GM19397 (cell line): ENCODE measurements around the gene WDR88.
"Not testable (repeated sequence)": the region's sequence is repeated elsewhere in the genome, so short reads cannot be mapped to it uniquely, and the experiment has no call there.

ENCODE experiments used
- ATAC-seq: cut with Tn5 transposase; IDR thresholded peaks from one replicate; pipeline ENCODE4 v1.9.1; 2021; ENCODE audit warnings: mild to moderate bottlenecking, moderate library complexity; ENCODE audit not compliant: unreplicated experiment

The WDR88 gene

DNA sequence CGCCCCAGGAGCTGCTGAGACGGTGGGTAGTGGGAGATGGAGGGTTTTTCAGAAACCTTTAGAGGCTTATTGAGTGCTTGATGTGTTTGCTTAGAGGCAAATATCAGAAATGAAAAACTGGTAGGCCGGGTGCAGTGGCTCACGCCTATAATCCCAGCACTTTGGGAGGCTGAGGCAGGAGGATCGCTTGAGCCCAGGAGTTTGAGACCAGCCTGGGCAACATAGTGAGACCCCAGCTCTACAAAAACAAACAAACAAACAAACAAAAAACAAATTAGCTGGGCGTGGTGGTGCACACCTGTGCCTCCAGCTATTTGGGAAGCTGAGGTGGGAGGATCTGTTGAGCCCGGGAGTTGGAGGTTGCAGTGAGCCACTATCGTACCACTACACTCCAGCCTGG is 5.2 kb upstream of the WDR88 start:
- not testable (repeated sequence) for ATAC-seq

GRCh38 chr19:33129901-33130300 is 2.0 kb upstream of the WDR88 start:
- no peak for ATAC-seq

DNA sequence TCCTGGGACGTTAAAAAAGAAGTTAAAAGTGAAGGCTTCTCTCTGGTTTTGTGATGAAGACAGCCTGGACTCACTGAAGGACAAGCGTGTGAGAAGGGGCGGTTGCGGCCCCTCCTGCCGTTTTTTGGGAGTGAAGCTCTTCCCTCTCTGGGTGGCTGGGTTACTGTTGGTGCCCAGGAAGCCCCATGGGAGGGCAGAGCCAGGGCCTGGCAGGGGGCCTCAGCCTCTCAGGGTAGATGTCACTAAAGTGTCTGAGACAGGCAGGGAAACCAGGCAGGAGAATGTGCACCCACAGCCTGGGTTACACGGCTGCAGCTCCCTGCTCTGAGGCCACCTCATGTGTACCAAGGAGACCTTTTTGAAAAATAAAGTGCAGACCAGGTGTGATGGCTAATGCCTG is 1.5 kb upstream of the WDR88 start:
- no peak for ATAC-seq

GRCh38 chr19:33132425-33132824 is 511 bp downstream of the WDR88 start:
- ATAC-seq, result no peak

GRCh38 chr19:33133438-33134031 is 1.6 kb downstream of the WDR88 start:
- ATAC-seq, result no peak

DNA sequence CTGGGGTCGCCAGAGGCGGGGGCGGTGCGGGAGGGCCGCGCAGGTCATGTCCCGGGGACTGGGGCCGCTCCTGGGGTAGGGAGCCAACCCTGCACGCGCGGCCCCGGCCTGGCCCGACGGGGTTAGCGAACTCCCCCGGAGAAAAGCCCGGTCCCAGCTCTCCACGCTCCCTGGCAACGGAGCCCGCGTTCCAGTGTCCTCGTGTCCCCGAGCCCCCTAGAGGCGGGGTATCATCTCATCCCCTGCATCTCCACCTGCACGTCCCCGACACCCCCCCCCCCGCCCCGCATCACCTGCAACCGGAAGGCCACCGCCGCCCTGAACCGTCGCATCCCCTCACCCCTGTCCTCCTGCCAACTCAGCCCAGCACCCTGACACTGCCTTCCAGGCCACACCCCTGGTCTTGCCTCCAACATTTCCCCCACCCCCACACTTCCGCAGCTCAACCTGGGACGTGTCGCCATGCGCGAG is 2.7 kb downstream of the WDR88 start:
- no peak for ATAC-seq

- no peak for ATAC-seq
Observed at GRCh38 chr19:33139165-33139564, 7.3 kb downstream of the WDR88 start.

- ATAC-seq, result peak; percentile 76
Observed at GRCh38 chr19:33143897-33144405, 12.0 kb downstream of the WDR88 start.

GRCh38 chr19:33146209-33146608 is 14.3 kb downstream of the WDR88 start:
- no peak for ATAC-seq

GRCh38 chr19:33147538-33147937 is 15.6 kb downstream of the WDR88 start:
- no peak for ATAC-seq

- ATAC-seq, result no peak
Observed at GRCh38 chr19:33150852-33151518, 19.1 kb downstream of the WDR88 start.

DNA sequence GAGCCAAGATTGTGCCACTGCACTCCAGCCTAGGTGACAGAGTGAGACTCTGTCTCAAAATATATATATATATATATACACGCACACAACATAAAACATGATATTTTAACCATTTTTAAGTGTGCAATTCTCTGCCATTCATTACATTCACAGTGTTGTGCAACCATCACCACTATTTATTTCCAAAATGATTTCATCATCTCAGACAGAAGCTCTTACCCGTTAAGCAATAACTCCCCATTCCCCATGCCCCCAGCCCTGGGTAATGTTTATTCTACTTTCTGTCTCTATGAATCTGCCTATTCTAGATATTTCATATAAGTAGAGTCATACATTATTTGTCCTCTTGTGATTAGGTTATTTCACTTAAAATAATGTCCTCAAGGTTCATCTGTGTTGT is 20.3 kb downstream of the WDR88 start:
- no peak for ATAC-seq

GRCh38 chr19:33152625-33153024 is 20.7 kb downstream of the WDR88 start:
- ATAC-seq, result not testable (repeated sequence)

DNA sequence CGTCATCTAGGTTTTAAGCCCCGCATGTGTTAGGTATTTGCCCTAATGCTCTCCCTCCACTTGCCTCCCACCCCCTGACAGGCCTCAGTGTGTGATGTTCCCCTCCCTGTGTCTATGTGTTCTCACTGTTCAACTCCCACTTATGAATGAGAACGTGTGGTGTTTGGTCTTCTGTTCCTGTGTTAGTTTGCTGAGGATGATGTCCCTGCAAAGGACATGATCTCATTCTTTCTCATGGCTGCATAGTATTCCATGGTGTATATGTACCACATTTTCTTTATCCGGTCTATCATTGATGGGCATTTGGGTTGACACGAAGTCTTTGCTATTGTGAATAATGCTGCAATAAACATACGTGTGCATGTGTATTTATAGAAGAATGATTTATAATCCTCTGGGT is 22.4 kb downstream of the WDR88 start:
- not testable (repeated sequence) for ATAC-seq

- no peak for ATAC-seq
Observed at GRCh38 chr19:33156334-33156733, 24.4 kb downstream of the WDR88 start.

DNA sequence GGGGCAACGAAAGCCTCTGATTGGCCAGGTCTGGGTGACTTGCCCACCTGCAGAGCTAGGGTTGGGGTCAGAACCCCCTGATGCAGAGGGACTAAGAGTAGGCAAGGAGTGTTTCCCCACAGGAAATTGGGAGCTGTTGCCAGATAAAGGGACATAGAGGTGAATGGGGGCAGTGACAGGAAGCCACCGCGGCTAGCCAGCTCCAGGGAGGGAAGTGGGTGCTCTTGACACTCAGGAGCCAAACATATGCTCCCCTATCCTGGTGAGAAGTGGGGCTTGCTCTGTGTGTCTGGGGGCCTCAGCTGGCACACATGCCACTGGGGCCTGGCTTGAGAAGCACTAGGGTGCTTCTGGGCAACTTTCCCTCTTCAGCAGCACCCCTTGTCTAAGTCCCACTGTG is 26.0 kb downstream of the WDR88 start:
- ATAC-seq, result no peak

- ATAC-seq, result no peak
Observed at GRCh38 chr19:33158365-33158764, 26.5 kb downstream of the WDR88 start.

- ATAC-seq, result no peak
Observed at GRCh38 chr19:33159149-33159548, 27.2 kb downstream of the WDR88 start.

GRCh38 chr19:33159893-33160292 is 28.0 kb downstream of the WDR88 start:
- ATAC-seq, result no peak

GRCh38 chr19:33161201-33161600 is 29.3 kb downstream of the WDR88 start:
- no peak for ATAC-seq

DNA sequence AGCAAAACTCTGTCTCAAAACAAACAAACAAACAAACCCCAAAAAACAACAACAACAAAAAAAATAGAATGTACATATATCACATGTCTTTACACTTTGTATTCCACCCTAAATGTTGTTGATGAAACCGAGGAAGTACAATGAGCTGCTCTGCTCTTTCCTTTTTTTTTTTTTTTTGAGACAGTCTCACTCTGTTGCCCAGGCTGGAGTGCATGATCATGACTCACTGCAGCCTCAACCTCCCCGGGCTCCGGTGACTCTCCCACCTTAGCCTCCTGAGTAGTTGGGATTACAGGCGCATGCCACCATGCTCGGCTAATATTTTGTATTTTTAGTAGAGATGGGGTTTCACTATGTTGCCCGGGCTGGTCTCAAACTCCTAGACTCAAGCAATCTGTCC is 31.6 kb downstream of the WDR88 start:
- ATAC-seq, result no peak

- not testable (repeated sequence) for ATAC-seq
Observed at GRCh38 chr19:33166037-33166436, 34.1 kb downstream of the WDR88 start.

GRCh38 chr19:33167438-33167837 is 35.5 kb downstream of the WDR88 start:
- no peak for ATAC-seq
